ENCODE data around the gene CALML5.

The CALML5 gene

DNA sequence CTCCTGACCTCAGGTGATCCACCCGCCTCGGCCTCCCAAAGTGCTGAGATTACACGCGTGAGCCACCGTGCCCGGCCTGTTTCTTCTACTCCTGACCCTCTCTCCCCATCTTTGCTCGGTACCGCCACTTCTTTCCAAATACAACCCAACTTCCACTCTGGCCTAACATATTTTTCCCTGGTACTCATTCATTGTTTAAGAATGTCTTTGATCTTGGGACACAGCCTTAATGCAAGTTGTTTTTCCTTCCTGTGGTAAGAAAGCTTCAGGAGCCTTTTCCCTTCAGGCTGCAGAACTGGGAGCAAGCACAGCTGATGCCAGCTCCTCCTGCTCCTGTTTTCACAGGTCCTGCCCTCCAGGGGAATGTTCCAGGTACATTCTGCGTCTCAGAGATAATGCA, 39.1 kb upstream of the CALML5 start:
- Histone ChIP-seq H3K4me1 (ENCODE audit: insufficient read depth, low read length) (peaks cover 5% of the 10 kb centered on the region), H3K9me3 (ENCODE audit: control insufficient read depth, insufficient read depth, low read length) (peaks cover 10% of the 10 kb centered on the region), H3K36me3 (ENCODE audit: insufficient read depth, low read length) (no peaks in the 10 kb centered on the region), H3K9ac (ENCODE audit: low read depth, low read length) (no peak overlapping the region)

DNA sequence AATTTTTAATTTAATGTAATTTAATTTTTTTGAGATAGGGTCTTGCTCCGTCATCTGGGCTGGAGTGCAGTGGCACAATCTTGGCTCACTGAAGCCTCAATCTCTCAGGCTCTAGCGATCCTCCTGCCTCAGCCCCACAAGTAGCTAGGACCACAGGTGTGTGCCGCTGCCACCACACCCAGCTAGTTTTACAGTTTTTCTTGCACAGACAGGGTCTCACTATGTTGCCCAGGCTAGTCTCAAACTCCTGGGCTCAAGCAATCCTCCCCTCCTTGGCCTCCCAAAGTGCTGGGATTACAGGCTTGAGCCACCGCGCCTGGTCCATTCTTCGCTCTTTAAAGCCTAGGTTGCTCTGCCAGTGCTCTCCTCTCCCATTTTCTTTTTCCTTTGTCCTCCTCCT, 38.3 kb upstream of the CALML5 start:
- peaks cover 8% of the 10 kb centered on the region for H3K9me3 ChIP-seq (ENCODE audit: control insufficient read depth, insufficient read depth, low read length)
- peaks cover 5% of the 10 kb centered on the region for H3K4me1 ChIP-seq (ENCODE audit: insufficient read depth, low read length)
- H3K36me3 ChIP-seq (ENCODE audit: insufficient read depth, low read length), result no peaks in the 10 kb centered on the region
- no peak overlapping the region for H3K9ac ChIP-seq (ENCODE audit: low read depth, low read length)

DNA sequence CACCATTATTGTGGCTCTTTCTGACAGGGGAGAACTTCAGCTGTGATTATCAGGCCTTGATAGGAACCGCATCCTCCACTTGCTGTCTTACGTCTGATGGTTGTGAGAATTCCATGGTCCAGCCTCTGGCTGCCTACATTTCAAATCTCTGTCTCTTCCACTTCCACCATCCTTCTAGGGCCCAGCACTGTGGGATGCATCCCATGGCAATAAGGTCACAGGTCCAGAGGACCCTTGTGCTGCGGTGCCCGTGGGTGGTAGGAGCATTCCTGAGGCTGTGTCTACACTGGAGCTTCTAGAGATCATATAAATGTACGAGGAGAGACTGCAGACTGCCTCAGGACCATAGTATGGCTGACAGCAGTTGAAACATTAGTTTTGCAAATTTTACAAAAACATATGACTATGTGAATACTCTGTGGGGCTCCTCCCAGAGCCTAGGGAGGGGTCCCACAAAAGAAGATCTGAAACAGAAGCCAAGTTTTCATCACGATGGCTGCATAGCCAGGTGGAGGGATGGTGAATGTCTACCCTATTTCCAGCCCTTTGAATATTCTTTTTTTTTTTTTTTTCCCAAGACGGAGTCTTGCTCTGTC, 37.2 kb upstream of the CALML5 start:
- H3K9me3 ChIP-seq (ENCODE audit: control insufficient read depth, insufficient read depth, low read length), result no peaks in the 10 kb centered on the region
- no peaks in the 10 kb centered on the region for H3K36me3 ChIP-seq (ENCODE audit: insufficient read depth, low read length)
- no peak overlapping the region for H3K9ac ChIP-seq (ENCODE audit: low read depth, low read length)
- peaks cover 5% of the 10 kb centered on the region for H3K4me1 ChIP-seq (ENCODE audit: insufficient read depth, low read length)

- peaks cover 5% of the 10 kb centered on the region for H3K4me1 ChIP-seq (ENCODE audit: insufficient read depth, low read length)
- H3K9ac ChIP-seq (ENCODE audit: low read depth, low read length), result no peak overlapping the region
- no peaks in the 10 kb centered on the region for H3K36me3 ChIP-seq (ENCODE audit: insufficient read depth, low read length)
- H3K9me3 ChIP-seq (ENCODE audit: control insufficient read depth, insufficient read depth, low read length), result no peaks in the 10 kb centered on the region
These were observed 35.8 kb upstream of the CALML5 start for GRCh38 chr10:5534880-5535856.

DNA sequence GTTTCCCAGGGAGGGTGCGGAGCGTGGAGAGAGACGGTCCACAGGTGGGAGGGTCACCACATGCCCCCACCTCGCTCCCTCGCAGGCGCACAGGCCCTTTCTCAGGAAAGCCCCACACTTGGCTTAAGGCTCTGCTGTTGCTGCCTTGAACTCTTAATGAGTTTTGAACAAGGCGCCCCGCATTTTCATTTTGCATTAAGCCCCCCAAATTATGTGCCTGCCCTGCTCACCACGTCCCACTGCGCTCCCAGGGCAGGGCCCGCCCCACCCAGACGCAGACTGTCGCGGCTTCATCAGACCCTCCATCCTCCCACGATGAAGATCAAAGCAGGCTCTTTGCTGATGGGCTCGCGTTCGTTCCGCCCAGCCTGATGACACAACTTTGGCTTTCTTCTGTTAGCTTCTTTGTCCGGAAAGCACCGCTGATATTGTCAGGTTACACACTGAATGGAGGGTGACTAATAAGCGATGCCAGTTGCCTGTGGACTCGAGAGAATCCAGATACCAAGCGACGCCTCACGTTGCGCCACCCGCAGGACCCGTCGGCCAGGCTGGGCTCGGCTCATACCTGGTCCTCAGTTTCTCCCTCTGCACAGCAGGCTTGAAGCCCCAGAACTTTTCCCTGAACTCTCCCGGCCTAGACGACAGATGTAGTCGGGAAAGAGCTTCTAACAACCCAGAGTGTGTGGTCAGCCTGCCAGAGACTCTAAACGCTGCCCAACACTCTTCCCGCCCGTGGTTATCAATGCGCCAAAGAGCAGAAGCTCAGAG, 34.9 kb upstream of the CALML5 start:
- Histone ChIP-seq H3K36me3 (ENCODE audit: insufficient read depth, low read length) (no peaks in the 10 kb centered on the region), H3K9ac (ENCODE audit: low read depth, low read length) (no peak overlapping the region), H3K9me3 (ENCODE audit: control insufficient read depth, insufficient read depth, low read length) (no peaks in the 10 kb centered on the region), H3K4me1 (ENCODE audit: insufficient read depth, low read length) (peaks cover 5% of the 10 kb centered on the region)

- Histone ChIP-seq H3K36me3 (ENCODE audit: insufficient read depth, low read length) (no peaks in the 10 kb centered on the region), H3K9ac (ENCODE audit: low read depth, low read length) (no peak overlapping the region), H3K9me3 (ENCODE audit: control insufficient read depth, insufficient read depth, low read length) (no peaks in the 10 kb centered on the region), H3K4me1 (ENCODE audit: insufficient read depth, low read length) (no peaks in the 10 kb centered on the region)
These were observed 33.8 kb upstream of the CALML5 start for GRCh38 chr10:5533098-5533731.

DNA sequence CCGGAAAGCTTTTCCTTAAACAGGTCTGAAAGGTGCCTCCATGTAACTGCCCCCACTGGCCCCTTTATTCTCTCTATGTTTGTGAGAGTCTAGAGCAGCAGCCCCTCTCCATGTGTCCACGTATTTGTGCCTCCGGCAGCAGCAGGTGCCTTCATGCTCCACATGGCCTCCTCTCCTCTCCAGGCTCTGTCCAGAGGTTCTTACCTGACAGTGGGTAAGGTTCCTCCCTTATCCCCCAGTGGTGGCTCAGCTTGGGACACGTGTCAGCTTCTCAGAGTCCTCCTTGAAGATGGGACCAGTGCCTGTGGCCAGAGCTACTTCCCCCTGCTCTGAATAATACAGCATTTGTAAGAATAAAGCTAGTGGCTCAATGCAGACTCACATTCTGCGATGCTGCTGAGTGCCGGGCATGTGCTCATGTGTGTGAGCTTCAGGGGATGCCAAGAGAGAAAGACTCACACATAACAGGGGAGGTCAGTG, 33.3 kb upstream of the CALML5 start:
- Histone ChIP-seq H3K4me1 (ENCODE audit: insufficient read depth, low read length) (no peaks in the 10 kb centered on the region), H3K9ac (ENCODE audit: low read depth, low read length) (no peak overlapping the region), H3K36me3 (ENCODE audit: insufficient read depth, low read length) (no peaks in the 10 kb centered on the region), H3K9me3 (ENCODE audit: control insufficient read depth, insufficient read depth, low read length) (no peaks in the 10 kb centered on the region)

GRCh38 chr10:5532307-5532605, 32.9 kb upstream of the CALML5 start:
- Histone ChIP-seq H3K9me3 (ENCODE audit: control insufficient read depth, insufficient read depth, low read length) (no peaks in the 10 kb centered on the region), H3K9ac (ENCODE audit: low read depth, low read length) (no peak overlapping the region), H3K4me1 (ENCODE audit: insufficient read depth, low read length) (no peaks in the 10 kb centered on the region), H3K36me3 (ENCODE audit: insufficient read depth, low read length) (no peaks in the 10 kb centered on the region)

DNA sequence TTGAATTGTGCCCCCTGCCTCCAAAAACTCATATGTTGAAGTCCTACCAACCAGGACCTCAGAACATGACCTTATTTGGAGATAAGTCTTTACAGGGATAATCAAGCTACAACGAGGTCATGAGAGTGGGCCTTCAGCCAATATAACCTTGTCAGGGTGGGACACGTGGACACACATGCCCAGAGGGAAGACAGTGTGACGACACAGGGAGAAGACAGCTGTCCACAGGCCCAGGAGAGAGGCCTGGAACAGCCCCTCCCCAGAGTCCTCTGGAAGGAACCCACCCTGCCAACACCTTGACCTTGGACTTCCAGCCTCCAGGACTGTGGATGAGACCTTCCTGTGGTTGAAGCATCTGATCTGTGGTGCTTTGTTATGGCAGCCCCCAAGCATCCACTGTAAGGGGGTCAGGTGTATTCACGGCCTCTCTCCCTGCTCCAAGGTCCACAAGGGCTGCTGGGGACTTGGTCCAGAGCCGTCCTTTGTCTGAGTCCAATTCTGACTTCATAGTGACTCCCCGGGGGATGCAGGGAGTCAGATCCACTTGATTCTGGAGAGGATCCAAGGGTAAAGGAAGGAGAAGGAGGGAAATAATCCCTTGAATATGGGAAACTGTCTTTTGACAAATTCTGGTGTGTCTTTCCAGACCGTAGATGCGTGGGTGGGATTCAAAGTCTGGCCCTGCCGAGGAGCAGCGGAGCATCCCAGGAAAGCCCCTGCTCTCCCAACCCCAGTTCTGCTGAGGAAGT, 32.4 kb upstream of the CALML5 start:
- 0 out of 2 replicates have a peak, but pooled peaks cover 2% of the 10 kb centered on the region for H3K4me1 ChIP-seq (ENCODE audit: insufficient read depth, low read length)
- no peaks in the 10 kb centered on the region for H3K36me3 ChIP-seq (ENCODE audit: insufficient read depth, low read length)
- H3K9ac ChIP-seq (ENCODE audit: low read depth, low read length), result no peak overlapping the region
- H3K9me3 ChIP-seq (ENCODE audit: control insufficient read depth, insufficient read depth, low read length), result no peaks in the 10 kb centered on the region

DNA sequence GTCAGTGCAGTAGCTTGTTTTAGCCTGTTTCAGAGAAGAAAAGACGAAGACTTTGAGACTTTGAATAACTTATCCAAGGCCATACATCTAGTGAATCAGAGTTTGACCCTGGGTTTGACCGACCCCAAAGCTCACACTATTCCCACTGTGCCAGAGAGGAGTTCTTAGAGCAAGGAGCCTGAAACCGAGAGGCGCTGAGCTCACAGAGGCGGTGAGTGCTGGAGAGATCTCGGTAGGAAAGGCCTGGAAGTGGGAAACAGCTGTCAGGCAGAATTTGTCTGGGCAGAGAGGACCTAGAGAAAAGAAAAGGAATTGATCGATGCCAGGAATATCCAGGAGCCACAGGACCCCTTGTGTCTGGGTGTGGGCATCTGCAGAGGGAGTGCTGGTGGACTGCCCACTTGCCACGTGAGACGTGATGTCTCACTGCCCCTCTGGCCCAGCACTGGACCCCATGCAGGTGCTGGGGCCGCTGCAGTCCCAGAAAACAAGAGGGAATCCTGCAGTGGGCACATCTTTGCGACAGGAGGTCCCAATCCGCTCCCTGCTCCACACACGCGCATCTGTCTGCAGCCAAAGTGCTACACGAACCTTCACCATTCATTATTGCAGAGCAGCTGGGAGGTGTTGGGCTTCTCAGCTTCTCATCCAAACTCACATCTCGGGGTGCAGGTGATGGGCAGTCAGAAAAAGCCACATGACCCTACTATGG, 31.6 kb upstream of the CALML5 start:
- Histone ChIP-seq H3K9me3 (ENCODE audit: control insufficient read depth, insufficient read depth, low read length) (no peaks in the 10 kb centered on the region), H3K36me3 (ENCODE audit: insufficient read depth, low read length) (no peaks in the 10 kb centered on the region), H3K9ac (ENCODE audit: low read depth, low read length) (no peak overlapping the region), H3K4me1 (ENCODE audit: insufficient read depth, low read length) (0 out of 2 replicates have a peak, but pooled peaks cover 2% of the 10 kb centered on the region)

DNA sequence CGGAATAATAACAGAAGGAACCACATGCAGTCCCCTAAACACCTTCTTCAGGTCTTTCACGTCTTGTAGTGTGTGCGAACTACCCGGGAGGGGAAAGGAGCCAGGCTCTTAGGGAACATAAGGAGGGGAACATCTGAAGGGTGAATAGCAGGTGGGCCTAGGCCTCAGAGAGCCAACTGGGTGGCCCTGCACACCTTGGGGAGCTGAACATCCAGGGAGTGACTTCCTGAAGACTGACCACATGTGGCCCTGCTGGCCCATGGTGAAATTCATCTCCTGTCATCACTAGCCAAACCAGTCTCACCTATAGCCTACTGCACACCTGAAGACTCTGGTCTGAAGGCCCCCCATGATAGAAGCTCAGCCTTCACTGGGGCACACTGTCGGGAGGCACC, 31.0 kb upstream of the CALML5 start:
- H3K9ac ChIP-seq (ENCODE audit: low read depth, low read length), result no peak overlapping the region
- no peaks in the 10 kb centered on the region for H3K9me3 ChIP-seq (ENCODE audit: control insufficient read depth, insufficient read depth, low read length)
- no peaks in the 10 kb centered on the region for H3K36me3 ChIP-seq (ENCODE audit: insufficient read depth, low read length)
- H3K4me1 ChIP-seq (ENCODE audit: insufficient read depth, low read length), result peaks cover 2% of the 10 kb centered on the region; the same call in 1 of the 2 replicates

DNA sequence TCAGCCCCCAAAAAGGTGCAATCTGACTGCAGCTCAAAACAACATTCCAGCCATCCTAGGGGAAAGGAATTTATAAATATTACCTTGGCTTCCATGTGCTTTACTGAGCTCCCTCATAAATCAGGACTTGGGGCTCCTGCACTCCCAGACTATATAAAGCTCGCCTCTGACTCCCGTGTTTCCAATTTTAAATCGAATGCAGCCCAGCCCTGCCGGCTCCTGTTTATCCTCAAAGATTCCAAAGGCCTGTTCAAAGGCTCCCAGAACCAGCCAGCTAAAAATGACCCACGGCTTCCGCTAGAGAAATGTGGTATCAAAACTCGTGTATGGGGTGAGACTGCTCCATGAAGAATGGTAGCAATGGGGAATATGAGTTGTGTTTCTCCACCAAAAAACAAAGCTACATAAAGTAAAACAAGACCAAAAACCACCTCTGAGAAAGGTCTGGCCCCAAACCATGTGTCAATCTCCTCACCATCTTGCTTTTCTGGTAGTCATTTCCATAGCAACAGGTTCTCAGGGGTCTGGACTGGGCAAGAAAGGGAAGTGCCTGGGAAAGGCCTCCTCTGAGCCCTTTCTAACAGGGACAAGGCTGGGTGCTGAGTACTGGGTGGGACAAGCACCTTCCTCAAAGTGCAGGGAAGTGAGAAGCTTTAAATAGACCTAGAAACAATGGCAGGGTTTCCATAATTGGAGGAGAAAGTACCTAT, 30.5 kb upstream of the CALML5 start:
- H3K9me3 ChIP-seq (ENCODE audit: control insufficient read depth, insufficient read depth, low read length), result no peaks in the 10 kb centered on the region
- no peak overlapping the region for H3K9ac ChIP-seq (ENCODE audit: low read depth, low read length)
- peaks cover 2% of the 10 kb centered on the region; the same call in 1 of the 2 replicates for H3K4me1 ChIP-seq (ENCODE audit: insufficient read depth, low read length)
- H3K36me3 ChIP-seq (ENCODE audit: insufficient read depth, low read length), result no peaks in the 10 kb centered on the region
